HG03097 (cell line): Measurements from ENCODE around the gene TWNK.
A peak's percentile ranks its signal among the peaks of the same experiment; 100 is the strongest.

Experiments
- ATAC-seq: cut with Tn5 transposase; IDR thresholded peaks from one replicate; pipeline ENCODE4 v1.9.1; 2021; ENCODE audit not compliant: unreplicated experiment, low FRiP score

Gene TWNK

GRCh38 chr10:100986952-100987684 lies at the start of gene TWNK, which contains the start of gene MRPL43:
TSS of gene TWNK (plus strand) at chr10:100987543. CDS start at chr10:100988211, 668 bp downstream.
TSS of gene MRPL43 (minus strand) at chr10:100987497. CDS start at chr10:100987443, 54 bp downstream.
- peak; percentile 62 for ATAC-seq

- no peak for ATAC-seq
Measured at GRCh38 chr10:100939763-100940344, 47.5 kb upstream of the TWNK start.

- ATAC-seq, result no peak
Measured at GRCh38 chr10:100942229-100942628, 45.1 kb upstream of the TWNK start.

DNA sequence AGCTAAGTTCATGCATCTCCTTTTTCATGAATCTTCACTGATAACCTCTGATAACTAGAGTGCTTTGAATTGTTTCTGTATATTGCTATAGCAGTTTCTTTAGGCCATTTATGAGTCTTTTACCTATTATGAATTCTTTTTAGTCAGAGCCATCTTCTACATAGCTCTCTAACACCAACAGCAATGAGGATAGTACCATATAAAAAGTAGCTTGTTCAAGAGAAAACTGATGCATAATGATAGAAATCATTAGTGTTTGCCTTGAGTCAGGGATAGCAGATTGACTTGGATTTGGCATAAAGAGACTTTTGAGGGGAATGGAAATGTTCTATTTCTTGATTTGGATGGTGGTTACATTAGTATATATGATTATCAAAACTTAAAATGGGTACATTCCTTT lies 43.8 kb upstream of the TWNK start:
- no peak for ATAC-seq

- no peak for ATAC-seq
Measured at GRCh38 chr10:100945754-100946153, 41.6 kb upstream of the TWNK start.

- no peak for ATAC-seq
Measured at GRCh38 chr10:100948916-100949315, 38.4 kb upstream of the TWNK start.

GRCh38 chr10:100960251-100960650 lies 27.1 kb upstream of the TWNK start:
- no peak for ATAC-seq

DNA sequence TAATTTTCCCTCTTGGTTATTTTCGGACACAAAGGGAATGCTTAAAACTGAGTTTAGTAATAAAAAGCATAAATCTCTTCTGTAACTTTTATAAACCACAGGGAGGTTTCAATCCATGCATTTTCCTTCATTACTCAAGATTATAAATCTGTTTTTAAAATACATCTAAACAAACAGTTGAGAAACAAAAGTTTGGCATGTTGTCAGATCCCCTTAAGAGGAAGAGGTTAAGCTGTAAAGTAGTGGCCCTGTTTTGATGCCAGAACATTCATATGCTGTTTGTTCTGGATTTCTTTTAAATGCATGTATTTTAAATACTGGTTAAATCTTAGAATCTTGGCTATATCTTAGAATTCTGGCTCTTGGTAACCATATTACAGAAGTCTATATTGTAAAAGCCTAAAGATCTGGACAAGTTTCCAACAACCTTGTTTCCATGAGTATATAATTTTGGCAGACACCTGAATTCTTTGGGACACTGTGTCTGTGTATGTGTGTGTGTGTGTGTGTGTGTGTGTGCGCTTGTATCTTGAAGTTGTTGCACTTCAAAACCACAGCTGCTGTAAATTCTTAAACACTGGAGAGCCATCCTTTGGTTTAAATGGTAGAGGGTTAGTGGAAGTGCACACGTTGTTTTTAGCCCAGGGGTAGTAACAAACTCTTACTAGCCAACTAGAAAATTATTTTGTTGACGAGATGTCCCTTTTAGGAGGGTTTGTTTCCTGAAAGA lies 24.8 kb upstream of the TWNK start:
- ATAC-seq, result no peak

DNA sequence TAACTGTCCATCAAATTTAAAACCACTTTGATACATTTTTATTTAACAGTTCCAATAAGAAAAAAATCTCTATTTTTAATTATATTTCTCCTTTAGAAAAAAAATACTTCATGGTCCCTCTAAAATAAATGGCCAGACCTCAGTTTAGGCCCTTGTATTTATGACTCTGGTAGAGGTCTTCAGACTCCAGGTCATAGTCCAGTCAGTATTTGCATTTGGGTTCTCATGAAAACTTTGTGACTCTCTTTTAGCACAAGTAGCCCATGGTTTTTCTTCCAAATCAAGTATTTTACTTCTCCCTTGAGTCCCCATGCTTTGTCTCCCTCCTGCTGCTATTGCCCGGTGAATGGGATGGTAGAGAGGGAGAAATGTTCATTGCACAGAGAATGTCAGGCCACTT lies 23.5 kb upstream of the TWNK start:
- no peak for ATAC-seq

DNA sequence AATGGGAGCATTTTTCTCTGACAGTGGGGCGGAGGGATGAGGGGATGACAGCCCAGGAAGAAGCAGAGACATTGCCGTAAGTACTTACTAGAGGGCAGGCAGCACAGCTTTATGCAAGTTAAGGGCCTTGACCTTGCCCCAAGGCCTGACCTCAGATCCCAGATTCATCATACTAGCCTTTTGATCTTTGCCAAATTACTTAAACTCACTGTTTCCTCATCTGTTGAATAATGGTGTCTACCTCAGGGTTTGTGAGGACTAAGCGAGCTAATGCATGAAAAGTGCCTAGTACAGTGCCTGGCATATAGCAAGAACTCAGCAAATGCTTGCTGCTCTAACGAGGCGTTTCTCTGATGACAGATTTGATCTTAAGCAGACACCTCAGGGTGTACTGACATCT lies 21.5 kb upstream of the TWNK start:
- no peak for ATAC-seq

- ATAC-seq, result no peak
Measured at GRCh38 chr10:100966887-100967286, 20.5 kb upstream of the TWNK start.

DNA sequence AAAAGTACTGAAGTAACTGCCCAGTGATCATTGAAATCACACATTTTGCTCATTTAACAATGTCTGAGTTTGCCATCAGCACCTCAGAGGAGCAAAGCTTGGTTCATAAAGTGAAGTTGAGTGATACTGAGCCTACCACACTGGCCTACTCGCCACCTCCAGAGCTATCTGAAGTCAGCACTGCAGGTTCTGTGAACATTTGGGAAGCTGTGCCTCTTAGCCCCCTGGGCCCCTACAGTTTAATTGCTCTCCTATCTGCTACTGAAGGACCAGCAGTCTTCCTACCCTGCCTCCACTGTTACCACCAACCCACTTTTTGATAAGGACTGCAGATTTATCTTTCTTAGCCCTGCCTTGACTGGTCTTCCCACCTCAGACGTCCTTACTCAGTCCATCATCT lies 20.0 kb upstream of the TWNK start:
- ATAC-seq, result no peak

- no peak for ATAC-seq
Measured at GRCh38 chr10:100968062-100968736, 19.1 kb upstream of the TWNK start.

DNA sequence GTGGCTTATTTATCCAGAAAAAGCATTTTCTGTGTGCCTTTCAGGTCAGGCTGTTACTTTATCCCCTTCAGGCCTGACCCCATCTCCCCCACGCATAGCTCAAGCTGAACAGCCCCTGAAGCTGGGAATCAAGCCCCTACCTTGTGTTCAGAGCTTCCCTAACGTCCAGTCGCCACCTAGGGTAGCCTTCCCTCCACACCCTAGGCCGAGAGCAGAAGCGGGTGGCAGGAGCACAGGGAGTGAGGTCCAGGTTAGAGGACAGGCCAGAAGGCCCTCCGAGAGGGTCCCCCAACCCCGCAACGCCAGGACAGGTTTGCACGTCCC lies 18.5 kb upstream of the TWNK start:
- ATAC-seq, result no peak

GRCh38 chr10:100969187-100970075 lies 17.9 kb upstream of the TWNK start, which contains the start of gene SEMA4G:
TSS of gene SEMA4G (plus strand) at chr10:100969504. CDS start at chr10:100972913, 3,409 bp downstream.
- no peak for ATAC-seq

- no peak for ATAC-seq
Measured at GRCh38 chr10:100970076-100970913, 17.0 kb upstream of the TWNK start.

GRCh38 chr10:100970914-100971811 lies 16.2 kb upstream of the TWNK start:
- no peak for ATAC-seq
